ENCODE measurements around the gene VTCN1. TPM values are rescaled to one million over a fixed set of nuclear protein-coding genes. Genes with fewer than 3 reads are reported as not detected.

Gene VTCN1
- total RNA-seq, 1 donor from 2014 or later, result 1.2 TPM

- TF ChIP-seq CTCF (conservative IDR thresholded peaks at IDR 0.05; ENCODE audit: low read depth, low read length), result no peak
- no peak overlapping the region for H3K4me3 ChIP-seq (ENCODE audit: low read depth, low read length)
- DNase-seq (ENCODE audit: low read depth), result no peak
Observed at GRCh38 chr1:117143871-117144270, 66.9 kb downstream of the VTCN1 start.

- TF ChIP-seq CTCF (conservative IDR thresholded peaks at IDR 0.05; ENCODE audit: low read depth, low read length), result no peak
- no peak overlapping the region for H3K4me3 ChIP-seq (ENCODE audit: low read depth, low read length)
- no peak for DNase-seq (ENCODE audit: low read depth)
Observed at GRCh38 chr1:117143172-117143571, 67.6 kb downstream of the VTCN1 start.

GRCh38 chr1:117142200-117142599 lies 68.5 kb downstream of the VTCN1 start:
- DNase-seq (ENCODE audit: low read depth), result no peak
- no peak overlapping the region for H3K4me3 ChIP-seq (ENCODE audit: low read depth, low read length)
- no peak for TF ChIP-seq CTCF (conservative IDR thresholded peaks at IDR 0.05; ENCODE audit: low read depth, low read length)

GRCh38 chr1:117138561-117138960 lies 72.2 kb downstream of the VTCN1 start:
- DNase-seq (ENCODE audit: low read depth), result no peak
- no peak for TF ChIP-seq CTCF (conservative IDR thresholded peaks at IDR 0.05; ENCODE audit: low read depth, low read length)
- H3K4me3 ChIP-seq (ENCODE audit: low read depth, low read length), result no peak overlapping the region

GRCh38 chr1:117138106-117138505 lies 72.6 kb downstream of the VTCN1 start:
- H3K4me3 ChIP-seq (ENCODE audit: low read depth, low read length), result no peak overlapping the region
- TF ChIP-seq CTCF (conservative IDR thresholded peaks at IDR 0.05; ENCODE audit: low read depth, low read length), result no peak
- DNase-seq (ENCODE audit: low read depth), result no peak

- no peak for TF ChIP-seq CTCF (conservative IDR thresholded peaks at IDR 0.05; ENCODE audit: low read depth, low read length)
- no peak for DNase-seq (ENCODE audit: low read depth)
- no peak overlapping the region for H3K4me3 ChIP-seq (ENCODE audit: low read depth, low read length)
Observed at GRCh38 chr1:117137281-117137855, 73.4 kb downstream of the VTCN1 start.

- DNase-seq (ENCODE audit: low read depth), result no peak
- no peak overlapping the region for H3K4me3 ChIP-seq (ENCODE audit: low read depth, low read length)
- no peak for TF ChIP-seq CTCF (conservative IDR thresholded peaks at IDR 0.05; ENCODE audit: low read depth, low read length)
Observed at GRCh38 chr1:117136749-117137148, 74.0 kb downstream of the VTCN1 start.

Data from epithelial cell of proximal tubule (primary cell).